DMS 273 (cell line): ENCODE results near the gene MRPL37.
"Not testable (repeated sequence)": the region's sequence is repeated elsewhere in the genome, so short reads cannot be mapped to it uniquely, and the experiment has no call there.

Source experiments
- DNase-seq: peaks from one replicate; lab custom pipeline; 2025; ENCODE audit not compliant: unreplicated experiment; lab: John Stamatoyannopoulos, UW

MRPL37 gene

DNA sequence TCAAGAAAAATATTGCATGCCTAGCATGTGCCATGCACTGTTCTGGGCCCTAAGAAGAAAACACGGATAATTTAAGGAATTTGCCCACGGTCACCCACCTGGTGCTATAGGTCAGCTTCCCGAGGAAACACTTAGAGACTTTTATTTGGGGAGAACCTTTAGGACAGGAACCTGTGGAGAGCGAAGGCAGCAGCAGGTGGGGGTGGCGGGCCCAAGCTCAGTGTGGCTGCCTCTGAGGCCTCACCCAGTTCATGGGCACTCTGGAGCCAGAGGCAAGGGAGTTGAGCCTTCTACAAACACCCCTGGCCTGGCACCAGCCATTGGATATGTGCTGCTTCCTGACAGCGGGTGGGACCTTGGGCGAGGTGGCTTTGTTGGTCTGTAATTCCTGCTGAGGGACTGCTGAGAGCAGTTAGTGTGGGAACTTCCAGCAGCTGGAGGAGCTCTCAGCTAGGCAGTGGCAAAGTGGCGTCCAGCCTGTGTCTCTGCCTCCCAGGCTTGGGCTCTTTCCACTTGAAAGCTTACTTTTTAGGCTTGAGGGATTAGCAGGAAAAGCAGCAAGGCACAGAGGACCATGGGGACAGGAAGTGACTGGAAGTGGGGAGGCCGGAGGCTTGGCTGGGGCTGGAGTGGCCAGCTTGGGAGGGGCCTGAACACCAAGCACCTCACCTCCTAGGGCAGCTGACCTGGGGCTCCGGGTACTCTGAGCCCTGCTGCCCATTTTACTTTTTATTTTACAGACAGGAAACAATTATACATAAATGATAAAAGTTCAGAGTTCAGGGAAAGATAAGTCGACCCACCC is 19.1 kb downstream of the MRPL37 start:
- peak; percentile 30 for DNase-seq

DNA sequence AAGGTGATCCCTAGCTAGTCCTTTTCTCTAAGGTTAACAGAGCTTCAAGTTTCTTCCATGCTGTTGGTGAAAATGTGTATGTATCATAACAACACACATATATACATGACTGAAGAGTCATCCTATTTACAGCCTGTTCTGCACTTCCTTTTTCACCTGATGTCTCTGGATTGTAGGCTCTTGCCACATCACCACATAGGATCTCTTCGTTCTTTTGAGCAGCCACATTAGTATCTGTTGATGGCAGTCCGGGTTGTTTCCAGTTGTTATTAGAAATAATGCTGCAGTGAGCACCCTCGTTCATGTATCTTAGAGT is 19.7 kb downstream of the MRPL37 start:
- DNase-seq: no peak

DNA sequence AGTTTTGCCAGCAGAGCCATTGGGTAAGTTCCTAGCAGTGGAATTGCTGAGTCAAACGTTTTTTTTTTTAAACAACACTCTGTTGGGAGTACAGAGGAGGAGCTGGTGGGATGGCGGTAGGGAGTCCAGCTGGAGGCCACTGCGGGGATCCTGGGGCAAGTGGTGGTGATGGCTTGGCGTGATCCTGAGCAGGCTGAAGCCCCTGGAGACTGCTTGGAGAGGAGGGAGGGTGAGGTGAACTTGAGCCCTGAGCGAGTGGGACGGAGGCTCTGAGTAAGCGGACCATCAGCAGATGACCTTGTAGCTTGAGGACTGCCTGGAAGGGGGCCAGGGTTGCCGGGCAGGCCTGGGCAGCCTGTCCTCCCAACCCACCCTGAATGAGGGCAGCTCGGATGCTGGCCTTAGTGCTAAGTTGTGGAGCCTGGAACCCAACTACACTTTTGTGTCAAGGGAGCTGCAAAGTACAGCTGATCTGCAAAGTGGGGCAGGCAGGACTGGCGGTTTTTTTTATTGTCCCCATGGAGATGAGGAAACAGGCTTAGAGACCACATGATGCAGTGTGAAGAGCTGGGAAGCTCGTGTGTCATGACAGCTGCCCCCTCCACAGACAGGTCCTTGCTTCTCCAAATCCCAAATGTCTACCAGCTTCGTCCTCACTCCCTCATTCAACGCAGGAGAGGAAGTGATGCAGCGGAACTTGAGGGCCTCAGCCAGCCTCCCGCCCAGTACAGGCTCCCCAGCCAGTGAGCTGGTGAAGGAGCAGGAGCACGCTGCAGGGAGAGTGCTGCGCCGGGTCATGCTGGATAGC is 20.2 kb downstream of the MRPL37 start:
- peak; percentile 65 for DNase-seq

DNA sequence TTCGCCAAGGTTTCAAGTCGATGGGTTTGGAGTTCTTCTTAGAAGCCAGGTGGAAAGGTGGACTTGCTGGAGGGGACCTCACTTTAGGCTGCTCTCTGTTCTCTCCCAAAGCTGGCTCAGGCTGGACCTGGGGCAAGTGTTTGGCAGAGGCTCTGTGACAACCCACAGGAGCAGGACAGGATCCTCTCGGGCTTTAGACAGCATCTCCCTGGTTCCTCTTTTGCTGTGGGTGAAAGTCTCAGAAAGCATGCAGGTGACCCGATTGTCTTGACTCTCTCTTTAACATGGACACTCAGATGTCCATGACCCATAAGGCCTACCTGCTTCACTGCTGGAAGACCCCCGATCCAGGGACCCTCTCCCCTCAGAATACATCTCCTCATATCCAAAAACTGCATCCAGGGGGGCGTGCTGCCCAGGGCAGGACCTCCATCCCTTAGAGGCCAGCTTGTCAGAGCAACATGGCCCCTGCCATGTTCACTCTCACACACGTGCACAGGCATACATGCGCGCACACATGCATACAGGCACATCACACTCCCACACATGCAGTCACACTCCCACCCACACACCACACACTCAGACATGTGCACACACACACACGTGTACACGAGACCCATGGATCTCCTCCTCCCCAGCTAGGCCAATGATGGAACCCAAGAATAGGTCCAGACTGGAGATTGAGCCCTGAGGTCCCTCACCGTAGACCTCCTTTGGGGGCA is 21.3 kb downstream of the MRPL37 start:
- no peak for DNase-seq

DNA sequence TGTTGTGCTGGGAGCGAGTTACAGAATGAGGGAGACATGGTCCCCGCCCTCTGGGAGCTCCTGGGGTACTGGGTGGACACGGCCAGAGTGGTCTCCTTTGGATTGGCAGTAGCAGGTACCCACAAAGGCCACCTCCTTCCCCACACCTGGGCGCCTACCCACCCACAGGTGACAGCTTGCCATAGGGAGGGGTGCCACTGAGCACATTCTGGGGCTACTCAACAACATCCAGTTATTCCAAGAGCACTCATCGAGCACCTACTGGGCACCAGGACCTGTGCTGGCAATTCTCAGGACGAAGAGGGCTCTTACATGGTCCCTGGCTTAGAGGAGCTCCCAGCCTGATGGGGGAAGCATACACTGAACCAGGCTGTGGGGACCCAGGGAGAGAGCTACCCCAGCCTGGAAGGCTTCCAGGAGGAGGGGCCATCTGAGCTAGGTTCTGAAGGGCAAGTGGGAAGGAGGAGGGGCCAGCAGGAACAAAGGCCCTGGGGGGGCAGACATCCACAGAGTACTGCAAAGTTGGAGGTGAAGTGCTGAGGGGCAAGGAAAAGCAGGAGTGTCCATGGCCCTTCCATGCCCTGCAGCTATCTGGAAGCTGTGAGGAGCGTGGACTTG is 22.0 kb downstream of the MRPL37 start:
- DNase-seq: peak; percentile 59

DNA sequence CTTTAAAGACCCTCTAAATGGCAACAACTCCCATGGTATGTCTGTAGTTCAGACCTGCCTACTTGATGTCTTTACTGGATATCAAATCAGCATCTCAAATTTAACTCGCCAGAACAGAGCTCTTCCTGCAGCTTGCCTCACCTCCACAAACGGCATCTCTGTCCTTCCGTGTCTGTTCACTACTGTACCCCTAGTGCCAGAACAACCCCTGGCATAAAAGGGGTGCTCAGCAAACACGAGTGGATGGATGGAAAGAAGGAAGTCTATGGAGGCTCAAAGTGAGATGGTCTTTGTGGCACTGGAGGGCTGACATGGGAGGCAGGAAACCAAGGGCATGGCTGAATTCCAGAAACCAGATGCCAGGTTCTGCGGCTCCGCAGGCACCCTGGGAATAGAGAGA is 22.7 kb downstream of the MRPL37 start:
- peak; percentile 34 for DNase-seq

DNA sequence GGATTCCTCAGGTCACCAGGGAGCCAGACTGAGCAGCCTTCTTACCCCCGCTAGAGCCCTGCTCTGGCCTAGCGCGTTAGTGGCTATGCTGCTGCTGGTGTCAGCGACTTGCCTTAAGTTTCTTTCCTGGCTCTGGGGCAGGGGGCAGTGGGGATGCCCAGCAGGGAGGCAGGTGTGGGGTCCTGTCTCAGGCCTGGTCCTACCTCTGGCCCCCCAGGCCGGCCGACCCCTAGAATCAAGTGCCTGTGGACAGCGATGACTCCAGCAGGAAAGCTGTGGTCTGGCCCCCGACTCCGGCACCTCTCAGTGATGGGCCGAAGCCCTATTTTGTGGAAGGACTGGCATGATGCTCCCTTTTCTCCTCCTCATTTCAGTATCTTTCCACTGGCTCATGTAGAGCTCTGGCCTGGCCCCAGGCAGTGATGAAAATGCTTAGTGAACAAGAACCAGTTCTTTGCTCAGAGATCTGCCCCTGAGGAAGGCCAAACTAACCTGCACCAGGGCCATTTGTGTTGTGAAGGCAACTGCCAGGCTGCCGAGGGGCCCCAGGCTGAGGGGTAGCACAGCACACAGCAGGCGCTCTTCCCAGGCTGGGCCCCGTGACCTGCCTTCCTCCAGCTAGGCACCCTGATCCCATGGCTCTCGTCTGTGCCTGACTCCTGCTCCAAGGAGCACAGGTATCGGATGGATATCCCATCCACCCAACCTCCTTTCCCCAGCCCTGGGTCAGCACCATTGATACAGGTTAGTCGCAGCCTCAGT is 23.7 kb downstream of the MRPL37 start:
- no peak for DNase-seq

GRCh38 chr1:54224233-54224632 is 24.3 kb downstream of the MRPL37 start:
- DNase-seq: no peak

DNA sequence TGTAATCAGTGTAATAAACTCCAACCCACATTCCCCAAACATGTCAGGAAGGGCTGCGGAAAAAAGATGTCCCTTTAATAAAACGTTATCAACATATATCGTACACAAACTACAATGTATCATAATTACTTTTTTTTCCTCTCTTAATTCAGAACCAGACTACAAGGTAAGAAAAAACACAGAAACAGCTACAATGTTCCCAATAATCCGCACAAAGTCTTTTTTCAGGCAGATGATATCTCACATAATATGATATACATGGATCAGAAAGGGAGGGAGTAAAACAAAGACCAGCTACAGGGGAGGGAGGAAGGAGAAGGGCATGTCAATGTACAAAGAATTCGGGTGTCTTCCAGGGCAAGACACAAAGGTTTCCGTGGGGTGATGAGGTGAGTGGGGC is 25.4 kb downstream of the MRPL37 start:
- DNase-seq: no peak

GRCh38 chr1:54225986-54226559 is 26.1 kb downstream of the MRPL37 start:
- no peak for DNase-seq

DNA sequence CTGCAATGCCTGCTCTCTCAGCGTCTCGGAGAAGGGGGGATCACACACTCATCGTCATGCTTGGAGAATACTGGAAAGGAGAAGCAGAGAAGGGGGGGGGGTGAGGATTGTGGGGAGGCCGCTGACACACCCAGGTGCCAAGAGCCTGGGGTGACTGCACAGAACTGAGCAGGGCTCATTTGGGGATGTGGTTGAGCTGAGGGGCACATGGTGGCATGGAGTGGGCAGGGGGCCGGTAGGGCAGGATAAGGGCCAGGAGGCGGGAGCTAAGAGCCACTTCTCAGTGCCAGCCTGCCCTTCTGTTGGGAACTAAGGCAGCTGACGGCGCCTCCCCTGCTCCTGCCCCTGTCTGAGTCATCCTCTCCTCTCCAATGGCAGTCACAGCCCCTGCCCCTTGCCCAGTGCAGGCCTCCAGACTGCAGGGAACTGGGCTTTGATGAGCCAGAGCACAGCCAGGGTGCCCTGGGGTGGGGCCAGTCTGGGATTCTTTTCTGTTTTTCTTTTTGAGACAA is 27.2 kb downstream of the MRPL37 start:
- DNase-seq: peak; percentile 70

GRCh38 chr1:54227891-54228310 is 27.9 kb downstream of the MRPL37 start:
- peak; percentile 43 for DNase-seq

- no peak for DNase-seq
Measured at GRCh38 chr1:54228638-54229079, 28.7 kb downstream of the MRPL37 start.

- DNase-seq: peak; percentile 43
Measured at GRCh38 chr1:54229281-54229891, 29.4 kb downstream of the MRPL37 start.

GRCh38 chr1:54230507-54231339 is 30.8 kb downstream of the MRPL37 start:
- no peak for DNase-seq

GRCh38 chr1:54233196-54233595 is 33.2 kb downstream of the MRPL37 start:
- not testable (repeated sequence) for DNase-seq

GRCh38 chr1:54234284-54234683 is 34.3 kb downstream of the MRPL37 start:
- DNase-seq: no peak

DNA sequence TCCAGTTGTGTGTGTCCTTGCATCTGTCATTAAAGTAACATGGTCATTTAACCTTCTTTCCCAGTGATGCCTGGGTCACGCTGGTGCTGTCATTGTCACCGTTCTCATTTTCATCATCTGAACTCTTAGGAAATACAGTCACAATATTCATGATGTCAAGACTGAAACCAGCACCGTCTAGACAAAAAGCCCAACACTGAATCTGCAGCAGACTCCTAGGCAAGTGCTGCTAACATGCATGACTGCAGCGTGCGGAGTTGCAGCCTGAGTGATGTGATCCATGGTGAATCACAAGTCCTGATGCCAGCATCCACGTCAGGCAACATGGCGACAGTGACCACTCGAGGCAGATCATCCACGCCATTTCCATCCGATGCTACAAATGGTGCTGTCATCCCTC is 37.6 kb downstream of the MRPL37 start:
- DNase-seq: no peak
